PC-3 (cell line): ENCODE data around the gene FPGS. TPM values are rescaled to one million over a fixed set of nuclear protein-coding genes. Genes with fewer than 3 reads are reported as not detected.

Experiments used
- ATAC-seq: fragments of 200-7000 bp; cut with Tn5 transposase; 2 replicates; pipeline ENCODE4 v1.9.1; 2020; ENCODE audit warnings: mild to moderate bottlenecking, moderate library complexity
- BruUV-seq: library from RNA; stranded (reverse); fragments of 400-500 nt; replicated peaks from 2 replicates; lab custom pipeline; 2021; lab: Mats Ljungman, UMichigan
- CTCF ChIA-PET: fragments of 300-600 bp; sonication (Branson Sonifier 250); formaldehyde crosslinking; loops from one replicate; lab custom pipeline; 2022; ENCODE audit warnings: antibody characterized with exemption; lab: Charles Lee
- POLR2A ChIA-PET: fragments of 300-600 bp; sonication (Branson Sonifier 250); formaldehyde crosslinking; loops from one replicate; lab custom pipeline; 2022; ENCODE audit warnings: antibody characterized with exemption; ENCODE audit not compliant: unreplicated experiment; lab: Charles Lee
- DNase-seq: peaks from one replicate; pipeline ENCODE4 v3.0.0-alpha.2; 2015
- H2AFZ ChIP-seq: fragments of 300-600 bp; sonication (generic); 2 replicates; pipeline ENCODE4 v1.6.0; 2016; ENCODE audit warnings: antibody characterized with exemption, low read length
- H3F3A ChIP-seq: fragments of 300-600 bp; sonication (generic); one replicate; pipeline ENCODE4 v1.6.0; 2017; ENCODE audit warnings: antibody characterized with exemption, low read length, control low read depth, mild to moderate bottlenecking; ENCODE audit not compliant: unreplicated experiment
- H3K27ac ChIP-seq: fragments of 300-600 bp; sonication (generic); 2 replicates; pipeline ENCODE4 v1.5.1; 2016; ENCODE audit warnings: mild to moderate bottlenecking, low read length
- H3K27me3 ChIP-seq: fragments of 300-600 bp; sonication (generic); 2 replicates; pipeline ENCODE4 v1.6.1; 2016; ENCODE audit warnings: low read length, mixed read lengths
- H3K36me3 ChIP-seq: fragments of 300-600 bp; sonication (generic); 2 replicates; pipeline ENCODE4 v1.6.1; 2016; ENCODE audit warnings: low read depth, mixed run types, low read length, mixed read lengths
- H3K4me1 ChIP-seq: fragments of 300-600 bp; sonication (generic); 2 replicates; pipeline ENCODE4 v1.5.1; 2016; ENCODE audit warnings: low read length; ENCODE audit not compliant: insufficient read depth
- H3K4me2 ChIP-seq: fragments of 300-600 bp; sonication (generic); 2 replicates; pipeline ENCODE4 v1.6.0; 2016; ENCODE audit warnings: low read length
- H3K4me3 ChIP-seq: fragments of 300-600 bp; sonication (generic); 2 replicates; pipeline ENCODE4 v1.5.1; 2016; ENCODE audit warnings: mild to moderate bottlenecking, low read length, mixed read lengths
- H3K79me2 ChIP-seq: fragments of 300-600 bp; sonication (generic); 2 replicates; pipeline ENCODE4 v1.6.1; 2017; ENCODE audit warnings: low read length, mixed read lengths
- H3K9ac ChIP-seq: fragments of 300-600 bp; sonication (generic); 2 replicates; pipeline ENCODE4 v1.6.0; 2016; ENCODE audit warnings: mild to moderate bottlenecking, low read length
- H3K9me2 ChIP-seq: fragments of 300-600 bp; sonication (generic); replicated peaks from 2 replicates; pipeline ENCODE4 v1.6.1; 2016; ENCODE audit warnings: mixed run types, low read length, mixed read lengths
- H3K9me3 ChIP-seq: fragments of 300-600 bp; sonication (generic); 2 replicates; pipeline ENCODE4 v1.6.1; 2016; ENCODE audit warnings: low read length, mixed read lengths
- H4K20me1 ChIP-seq: fragments of 300-600 bp; sonication (generic); 2 replicates; pipeline ENCODE4 v1.6.1; 2016; ENCODE audit warnings: low read length, mixed read lengths
- CTCF ChIP-seq: fragments of 300-600 bp; sonication (generic); conservative IDR thresholded peaks from 2 replicates; pipeline ENCODE4 v1.5.1; 2017; ENCODE audit warnings: antibody characterized with exemption, low read depth, mild to moderate bottlenecking, low read length
- EZH2 ChIP-seq: fragments of 300-600 bp; sonication (generic); IDR thresholded peaks from one replicate; pipeline ENCODE4 v1.6.1; 2017; ENCODE audit warnings: antibody characterized with exemption, mild to moderate bottlenecking, low read length; ENCODE audit not compliant: unreplicated experiment
- EZH2phosphoT487 ChIP-seq: fragments of 300-600 bp; sonication (generic); IDR thresholded peaks from 2 replicates; pipeline ENCODE4 v1.6.1; 2018; ENCODE audit warnings: mild to moderate bottlenecking, antibody characterized with exemption, low read length, borderline replicate concordance
- intact Hi-C: fragments of 100-400 bp; cut with micrococcal nuclease; formaldehyde crosslinking; loops from 2 replicates; pipeline ENCODE4 v1.9.0; 2023
- total RNA-seq: library from RNA; depleted of rRNA; stranded (reverse); fragments of >200 nt; gene quantifications from 2 replicates; pipeline ENCODE4 v1.2.3, GENCODE V29; 2014

FPGS gene
- total RNA-seq, 1 experiment from 2014 or later = 78.5 TPM

GRCh38 chr9:127758843-127759242, 43.8 kb upstream of the FPGS start:
- no peak overlapping the region for H3K4me2 ChIP-seq
- H3F3A ChIP-seq = no peaks in the 10 kb centered on the region
- CTCF ChIA-PET = no interaction called here
- H3K27ac ChIP-seq = no peak overlapping the region
- no peak overlapping the region for H2AFZ ChIP-seq
- H4K20me1 ChIP-seq = no peaks in the 10 kb centered on the region
- H3K36me3 ChIP-seq = no peaks in the 10 kb centered on the region
- POLR2A ChIA-PET = no interaction called here
- no peaks in the 10 kb centered on the region for H3K9me2 ChIP-seq
- peaks cover 15% of the 10 kb centered on the region for H3K27me3 ChIP-seq
- H3K79me2 ChIP-seq = no peaks in the 10 kb centered on the region
- no peak for ATAC-seq
- intact Hi-C loops = no loop called here
- no peak for TF ChIP-seq EZH2
- no peak for TF ChIP-seq EZH2phosphoT487
- no peak for TF ChIP-seq CTCF
- DNase-seq = no peak
- no peaks in the 10 kb centered on the region for H3K9me3 ChIP-seq
- H3K9ac ChIP-seq = no peak overlapping the region
- H3K4me1 ChIP-seq = no peaks in the 10 kb centered on the region
- H3K4me3 ChIP-seq = no peak overlapping the region
- BruUV-seq = no TSS peak

GRCh38 chr9:127761061-127761460, 41.6 kb upstream of the FPGS start:
- no peaks in the 10 kb centered on the region for H3K4me1 ChIP-seq
- no peak overlapping the region for H3K4me3 ChIP-seq
- TF ChIP-seq EZH2phosphoT487 (no peak), CTCF (no peak), EZH2 (no peak)
- BruUV-seq = no TSS peak
- no peaks in the 10 kb centered on the region for H3K9me2 ChIP-seq
- no peaks in the 10 kb centered on the region for H3K27me3 ChIP-seq
- POLR2A ChIA-PET = no interaction called here
- H3K36me3 ChIP-seq = no peaks in the 10 kb centered on the region
- no peaks in the 10 kb centered on the region for H4K20me1 ChIP-seq
- CTCF ChIA-PET = no interaction called here
- H3K79me2 ChIP-seq = no peaks in the 10 kb centered on the region
- H3K27ac ChIP-seq = no peak overlapping the region
- no peaks in the 10 kb centered on the region for H3K9me3 ChIP-seq
- DNase-seq (no peak), ATAC-seq (no peak)
- intact Hi-C loops = no loop called here
- no peaks in the 10 kb centered on the region for H3F3A ChIP-seq
- no peak overlapping the region for H3K4me2 ChIP-seq
- H2AFZ ChIP-seq = no peak overlapping the region
- H3K9ac ChIP-seq = no peak overlapping the region

GRCh38 chr9:127761491-127761956, 41.2 kb upstream of the FPGS start:
- POLR2A ChIA-PET = no interaction called here
- CTCF ChIA-PET = no interaction called here

More at GRCh38 chr9:127761491-127761956, 41.2 kb upstream of the FPGS start:
- Histone ChIP-seq H3K4me1 (no peaks in the 10 kb centered on the region), H3K4me3 (no peak overlapping the region), H3K9me2 (no peaks in the 10 kb centered on the region), H3K36me3 (no peaks in the 10 kb centered on the region), H3K9me3 (no peaks in the 10 kb centered on the region), H3K79me2 (no peaks in the 10 kb centered on the region), H3K9ac (no peak overlapping the region), H3K27me3 (no peaks in the 10 kb centered on the region), H3F3A (no peaks in the 10 kb centered on the region), H4K20me1 (no peaks in the 10 kb centered on the region), H3K27ac (no peak overlapping the region), H2AFZ (no peak overlapping the region), H3K4me2 (no peak overlapping the region)
- DNase-seq = no peak
- intact Hi-C loops = no loop called here
- no peak for ATAC-seq
- no TSS peak for BruUV-seq
- no peak for TF ChIP-seq EZH2phosphoT487
- no peak for TF ChIP-seq EZH2
- TF ChIP-seq CTCF = no peak
